Endothelial cell of umbilical vein (primary cell): ENCODE results near the gene ZSWIM6. TPM values are rescaled to one million over a fixed set of nuclear protein-coding genes. Genes with fewer than 3 reads are reported as not detected.

Experiments
- BruUV-seq: library from RNA; stranded (reverse); fragments of 400-500 nt; replicated peaks from 2 replicates; lab custom pipeline; 2021; lab: Mats Ljungman, UMichigan
- CTCF ChIA-PET: fragments of 300-600, 350-600 bp; sonication (Branson Sonifier 250); formaldehyde crosslinking; loops from one replicate; lab custom pipeline; 2021; ENCODE audit warnings: antibody characterized with exemption, inconsistent platforms; lab: Charles Lee
- POLR2A ChIA-PET: fragments of 300-600, 350-600 bp; sonication (Branson Sonifier 250); formaldehyde crosslinking; loops from one replicate; lab custom pipeline; 2021; ENCODE audit warnings: antibody characterized with exemption, inconsistent platforms; lab: Charles Lee
- DNase-seq: peaks from one replicate; pipeline ENCODE4 v3.0.0-alpha.2; 2011; ENCODE audit warnings: low read depth, low spot score
- FAIRE-seq: peaks from 2 replicates; lab custom pipeline; 2011; peaks lifted over from hg19 to GRCh38; lab: Jason Lieb, UNC
- H2AFZ ChIP-seq: 2 replicates; pipeline ENCODE4 v1.6.0; 2012; ENCODE audit warnings: low read depth, low read length, control low read depth, inconsistent platforms
- H3K27ac ChIP-seq: 2 replicates; pipeline ENCODE4 v1.5.1; 2011; ENCODE audit warnings: low read depth, mild to moderate bottlenecking, control low read depth, low read length, moderate library complexity; ENCODE audit not compliant: insufficient read depth
- H3K27me3 ChIP-seq, 2 experiments: 2 replicates each; pipeline versions ENCODE4 v1.6.0 to v1.6.1; 2011; ENCODE audit warnings: low read length in 2 of 2, mixed read lengths in 1 of 2; ENCODE audit not compliant: control insufficient read depth in 2 of 2, insufficient read depth in 2 of 2
- H3K36me3 ChIP-seq, 2 experiments: 2 replicates in 1 of 2; 3 replicates in 1 of 2; pipeline ENCODE4 v1.5.1; 2011; ENCODE audit warnings: low read length in 2 of 2, mild to moderate bottlenecking in 1 of 2, moderate library complexity in 1 of 2; ENCODE audit not compliant: control insufficient read depth in 2 of 2, insufficient read depth in 2 of 2; ENCODE audit errors: extremely low read depth in 1 of 2
- H3K4me1 ChIP-seq: 3 replicates; pipeline ENCODE4 v1.5.1; 2011; ENCODE audit warnings: mild to moderate bottlenecking, low read length; ENCODE audit not compliant: control insufficient read depth, insufficient read depth; ENCODE audit errors: extremely low read depth
- H3K4me2 ChIP-seq: 2 replicates; pipeline ENCODE4 v1.6.1; 2011; ENCODE audit warnings: low read length, control low read depth, mixed read lengths; ENCODE audit not compliant: insufficient read depth
- H3K4me3 ChIP-seq, 3 experiments: fragments of 200-600 bp in 1 of 3; sonication (generic), shearing (Covaris generic) in 1 of 3; replicated peaks in 1 of 3; 2 replicates each; pipeline ENCODE4 v1.5.1; 2011 to 2016; ENCODE audit warnings: control low read depth in 3 of 3, low read length in 3 of 3, mild to moderate bottlenecking in 2 of 3, inconsistent platforms in 1 of 3, low read depth in 1 of 3, moderate library complexity in 1 of 3; ENCODE audit not compliant: insufficient read depth in 1 of 3
- H3K79me2 ChIP-seq: 2 replicates; pipeline ENCODE4 v1.6.0; 2012; ENCODE audit warnings: low read length, inconsistent platforms; ENCODE audit not compliant: control insufficient read depth, insufficient read depth
- H3K9ac ChIP-seq: replicated peaks from 2 replicates; pipeline ENCODE3; 2011; ENCODE audit warnings: low read length, control low read depth; ENCODE audit not compliant: insufficient read depth; ENCODE audit errors: extremely low read depth
- H3K9me1 ChIP-seq: replicated peaks from 3 replicates; pipeline ENCODE4 v1.6.0; 2011; ENCODE audit warnings: mild to moderate bottlenecking, low read length; ENCODE audit not compliant: control insufficient read depth, insufficient read depth; ENCODE audit errors: extremely low read depth
- H3K9me3 ChIP-seq: replicated peaks from 2 replicates; pipeline ENCODE4 v1.5.1; 2012; ENCODE audit warnings: low read length, inconsistent platforms; ENCODE audit not compliant: control insufficient read depth, insufficient read depth
- H4K20me1 ChIP-seq: replicated peaks from 2 replicates; pipeline ENCODE3; 2011; ENCODE audit warnings: mild to moderate bottlenecking, low read length; ENCODE audit not compliant: control insufficient read depth, insufficient read depth; ENCODE audit errors: extremely low read depth
- EZH2 ChIP-seq: IDR thresholded peaks from 2 replicates; pipeline ENCODE4 v1.6.1; 2012; ENCODE audit warnings: borderline replicate concordance, low read depth, mild to moderate bottlenecking, moderate library complexity, low read length, inconsistent platforms; ENCODE audit not compliant: severe bottlenecking
- FOS ChIP-seq: IDR thresholded peaks from 2 replicates; pipeline ENCODE4 v1.6.1; 2011; ENCODE audit warnings: mild to moderate bottlenecking, low read length, moderate library complexity, borderline replicate concordance; ENCODE audit not compliant: insufficient read depth
- GATA2 ChIP-seq: IDR thresholded peaks from 2 replicates; pipeline ENCODE4 v1.7.0; 2011; ENCODE audit warnings: low read depth, mild to moderate bottlenecking, moderate library complexity, mixed read lengths, low read length; ENCODE audit not compliant: insufficient read length, insufficient read depth
- JUN ChIP-seq: IDR thresholded peaks from 2 replicates; pipeline ENCODE4 v1.6.1; 2011; ENCODE audit warnings: borderline replicate concordance, low read depth; ENCODE audit not compliant: insufficient read length, insufficient read depth
- MYC ChIP-seq: IDR thresholded peaks from one replicate; pipeline ENCODE4 v1.6.1; 2011; ENCODE audit warnings: mild to moderate bottlenecking, low read depth, low read length
- POLR2A ChIP-seq: IDR thresholded peaks from 2 replicates; pipeline ENCODE4 v1.6.1; 2012; ENCODE audit warnings: low read depth, mild to moderate bottlenecking, control low read depth, low read length
- POLR2AphosphoS5 ChIP-seq: IDR thresholded peaks from 2 replicates; pipeline ENCODE4 v1.6.1; 2012; ENCODE audit warnings: low read depth, mild to moderate bottlenecking, control low read depth, low read length, moderate library complexity; ENCODE audit not compliant: insufficient read depth
- dilution Hi-C: fragments of 300-500 bp; cut with MboI; formaldehyde crosslinking; loops from one replicate; pipeline ENCODE4 v1.15.0; 2019; ENCODE audit warnings: low sequenced_read_pairs; ENCODE audit not compliant: extremely low pct_ligation_motif_present
- intact Hi-C: fragments of 100-400 bp; cut with micrococcal nuclease; formaldehyde crosslinking; loops from one replicate; pipeline ENCODE4 v1.10.0; 2022
- polyA plus RNA-seq, 4 experiments: library from polyadenylated mRNA; depleted of rRNA in 3 of 4; stranded (reverse) in 3 of 4; unstranded in 1 of 4; fragments of >200 nt; gene quantifications; 2 replicates each; pipeline versions ENCODE4 v1.2.1 to v1.2.3, GENCODE V29; 2011 to 2012; ENCODE audit warnings: missing spikeins in 1 of 4
- total RNA-seq: library from RNA; stranded (reverse); gene quantifications from 2 replicates; pipeline ENCODE4 v1.2.3, GENCODE V29; 2021
- TF ChIP-seq, protein P1 (sequence below): IDR thresholded peaks from 2 replicates; pipeline ENCODE4 v1.6.1; 2011; ENCODE audit not compliant: insufficient read depth, insufficient read length
- TF ChIP-seq, protein P2 (sequence below), 2 donors: IDR thresholded peaks; 1 replicate in 1 of 2; 2 replicates in 1 of 2; pipeline ENCODE4 v1.5.1; 2011; ENCODE audit warnings: low read length in 2 of 2, mild to moderate bottlenecking in 2 of 2, moderate library complexity in 2 of 2, control low read depth in 1 of 2, inconsistent platforms in 1 of 2, low read depth in 1 of 2; ENCODE audit not compliant: insufficient read depth in 1 of 2; ENCODE audit errors: extremely low read depth in 1 of 2

The ZSWIM6 gene
- total and polyA plus RNA-seq, 2 donors (not counting 3 experiments of a cell fraction or from before 2014, with no cell fraction given), result 14.9 to 25.3 TPM

- no TSS peak for BruUV-seq
- no peaks in the 10 kb centered on the region for H3K9me3 ChIP-seq
- H3K4me1 ChIP-seq, result no peaks in the 10 kb centered on the region
- intact Hi-C loops, result no loop called here
- no peak overlapping the region for H3K27ac ChIP-seq
- no peak overlapping the region for H2AFZ ChIP-seq
- TF ChIP-seq GATA2 (no peak), POLR2A (no peak), POLR2AphosphoS5 (no peak)
- TF ChIP-seq, protein P1, sequence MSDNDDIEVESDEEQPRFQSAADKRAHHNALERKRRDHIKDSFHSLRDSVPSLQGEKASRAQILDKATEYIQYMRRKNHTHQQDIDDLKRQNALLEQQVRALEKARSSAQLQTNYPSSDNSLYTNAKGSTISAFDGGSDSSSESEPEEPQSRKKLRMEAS, result no peak
- no peak overlapping the region for H3K4me3 ChIP-seq
- peaks cover 27% of the 10 kb centered on the region for H3K79me2 ChIP-seq
- ChIA-PET CTCF (interaction anchor here (0.9 kb wide), 2 partner anchors 9 to 46 kb away, joined by 3 read pairs; no protein-coding TSS in a partner anchor), POLR2A (no interaction called here)
- H4K20me1 ChIP-seq, result peaks cover 4% of the 10 kb centered on the region
- H3K27me3 ChIP-seq, result no peaks in the 10 kb centered on the region
- dilution Hi-C loops, result no loop called here
- H3K9ac ChIP-seq, result no peak overlapping the region
- H3K4me2 ChIP-seq, result no peak overlapping the region
- no peak for DNase-seq
- no peak for FAIRE-seq
- H3K36me3 ChIP-seq, result peaks cover 0 to 4% of the 10 kb centered on the region in 2 experiments
- H3K9me1 ChIP-seq, result no peaks in the 10 kb centered on the region
Measured at GRCh38 chr5:61523997-61524396, 191.9 kb downstream of the ZSWIM6 start.

DNA sequence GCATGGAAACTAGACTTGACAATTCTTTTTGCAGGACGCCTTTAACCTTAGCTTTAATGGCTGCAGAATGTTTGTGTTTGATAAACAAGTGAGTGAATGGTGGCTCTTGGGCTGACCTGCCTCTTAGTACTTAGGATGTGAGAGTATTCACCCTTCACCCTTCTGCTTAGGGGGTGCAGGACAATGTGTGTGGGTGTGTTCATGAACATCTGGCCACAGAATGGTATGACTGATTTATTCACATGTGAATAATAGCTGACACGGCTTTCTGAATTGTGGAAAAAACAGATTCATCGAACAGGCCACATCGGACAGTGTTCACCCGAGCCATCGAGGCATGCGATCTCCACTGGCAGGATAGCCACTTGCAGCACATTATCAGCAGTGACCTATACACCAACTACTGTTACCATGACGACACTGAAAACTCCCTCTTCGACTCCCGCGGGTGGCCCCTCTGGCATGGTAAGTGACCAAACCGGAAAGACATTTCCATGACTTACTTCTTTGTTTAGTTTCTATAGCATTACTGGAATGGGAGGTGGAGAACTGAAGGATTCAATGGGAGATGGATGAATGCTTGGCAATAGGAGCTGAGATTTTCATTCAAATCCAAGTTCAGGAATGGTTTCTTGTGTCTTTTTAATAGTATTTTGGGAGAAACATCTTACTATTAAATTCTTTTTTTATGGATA, 193.6 kb downstream of the ZSWIM6 start:
- DNase-seq, result no peak
- no peaks in the 10 kb centered on the region for H3K27me3 ChIP-seq
- dilution Hi-C loops (no loop called here), intact Hi-C loops (no loop called here)
- no peak for TF ChIP-seq JUN
- TF ChIP-seq GATA2, result no peak
- TF ChIP-seq, protein P2, sequence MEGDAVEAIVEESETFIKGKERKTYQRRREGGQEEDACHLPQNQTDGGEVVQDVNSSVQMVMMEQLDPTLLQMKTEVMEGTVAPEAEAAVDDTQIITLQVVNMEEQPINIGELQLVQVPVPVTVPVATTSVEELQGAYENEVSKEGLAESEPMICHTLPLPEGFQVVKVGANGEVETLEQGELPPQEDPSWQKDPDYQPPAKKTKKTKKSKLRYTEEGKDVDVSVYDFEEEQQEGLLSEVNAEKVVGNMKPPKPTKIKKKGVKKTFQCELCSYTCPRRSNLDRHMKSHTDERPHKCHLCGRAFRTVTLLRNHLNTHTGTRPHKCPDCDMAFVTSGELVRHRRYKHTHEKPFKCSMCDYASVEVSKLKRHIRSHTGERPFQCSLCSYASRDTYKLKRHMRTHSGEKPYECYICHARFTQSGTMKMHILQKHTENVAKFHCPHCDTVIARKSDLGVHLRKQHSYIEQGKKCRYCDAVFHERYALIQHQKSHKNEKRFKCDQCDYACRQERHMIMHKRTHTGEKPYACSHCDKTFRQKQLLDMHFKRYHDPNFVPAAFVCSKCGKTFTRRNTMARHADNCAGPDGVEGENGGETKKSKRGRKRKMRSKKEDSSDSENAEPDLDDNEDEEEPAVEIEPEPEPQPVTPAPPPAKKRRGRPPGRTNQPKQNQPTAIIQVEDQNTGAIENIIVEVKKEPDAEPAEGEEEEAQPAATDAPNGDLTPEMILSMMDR (IDR thresholded peaks at IDR 0.05; ENCODE audit: extremely low read depth in 1 of 2, insufficient read depth in 1 of 2, low read depth in 1 of 2, low read length in 2 of 2), result no peak
- no peak for TF ChIP-seq POLR2AphosphoS5
- no peak for TF ChIP-seq EZH2
- TF ChIP-seq FOS, result no peak
- TF ChIP-seq MYC, result no peak
- TF ChIP-seq POLR2A, result no peak
- TF ChIP-seq, protein P1, result no peak
- no peak for FAIRE-seq
- H3K79me2 ChIP-seq, result peaks cover 15% of the 10 kb centered on the region
- CTCF ChIA-PET, result interaction anchor here (1.9 kb wide), 1 partner anchor 60 kb away, joined by 4 read pairs; no protein-coding TSS in a partner anchor
- no peak overlapping the region for H3K4me2 ChIP-seq
- H3K4me3 ChIP-seq, result no peak overlapping the region
- no peaks in the 10 kb centered on the region for H3K4me1 ChIP-seq
- H3K9me3 ChIP-seq, result no peaks in the 10 kb centered on the region
- H4K20me1 ChIP-seq, result no peaks in the 10 kb centered on the region
- no peaks in the 10 kb centered on the region for H3K9me1 ChIP-seq
- no TSS peak for BruUV-seq
- H3K9ac ChIP-seq, result no peak overlapping the region
- no peak overlapping the region for H2AFZ ChIP-seq
- POLR2A ChIA-PET, result no interaction called here
- H3K27ac ChIP-seq, result no peak overlapping the region
- peaks cover 3 to 6% of the 10 kb centered on the region in 2 experiments for H3K36me3 ChIP-seq
